HEK293T (cell line): ENCODE results near the gene LRRK1.

Source experiments
- CTCF ChIA-PET: fragments of 350-600 bp; formaldehyde crosslinking; extraction: SDS; loops from one replicate; lab custom pipeline; 2021; ENCODE audit warnings: antibody characterized with exemption, inconsistent platforms; lab: Yijun Ruan, JAX
- POLR2A ChIA-PET: fragments of 350-600 bp; formaldehyde crosslinking; extraction: SDS; loops from one replicate; lab custom pipeline; 2020; ENCODE audit warnings: antibody characterized with exemption, inconsistent platforms; lab: Yijun Ruan, JAX
- DNase-seq: peaks from one replicate; pipeline ENCODE4 v3.0.0; 2012; ENCODE audit warnings: mixed read lengths; ENCODE audit errors: extremely low spot score
- ARNT ChIP-seq: fragments of 450-650 bp; IDR thresholded peaks from 2 replicates; pipeline ENCODE4 v1.6.1; 2017; ENCODE audit warnings: mild to moderate bottlenecking
- BHLHE40 ChIP-seq: fragments of 450-650 bp; IDR thresholded peaks from 2 replicates; pipeline ENCODE4 v1.6.1; 2016; ENCODE audit warnings: mild to moderate bottlenecking, moderate library complexity, borderline replicate concordance
- CTBP1 ChIP-seq: fragments of 450-650 bp; IDR thresholded peaks from 2 replicates; pipeline ENCODE4 v1.6.1; 2016; ENCODE audit warnings: borderline replicate concordance
- ELF4 ChIP-seq: fragments of 450-650 bp; IDR thresholded peaks from 2 replicates; pipeline ENCODE4 v1.6.1; 2017; ENCODE audit warnings: antibody characterized with exemption
- FOXA1 ChIP-seq: fragments of 450-650 bp; IDR thresholded peaks from 2 replicates; pipeline ENCODE4 v1.6.1; 2016; ENCODE audit warnings: mild to moderate bottlenecking
- FOXK2 ChIP-seq: fragments of 450-650 bp; IDR thresholded peaks from 2 replicates; pipeline ENCODE4 v1.6.1; 2016; ENCODE audit warnings: mild to moderate bottlenecking
- FOXM1 ChIP-seq: fragments of 450-650 bp; IDR thresholded peaks from 2 replicates; pipeline ENCODE4 v1.6.1; 2017; ENCODE audit warnings: mild to moderate bottlenecking, borderline replicate concordance
- HDGF ChIP-seq: fragments of 450-650 bp; IDR thresholded peaks from 2 replicates; pipeline ENCODE4 v1.6.1; 2017; ENCODE audit warnings: antibody characterized with exemption, borderline replicate concordance
- L3MBTL2 ChIP-seq: fragments of 450-650 bp; conservative IDR thresholded peaks from 2 replicates; pipeline ENCODE4 v1.6.1; 2016; ENCODE audit warnings: mild to moderate bottlenecking
- LEF1 ChIP-seq: fragments of 450-650 bp; IDR thresholded peaks from 2 replicates; pipeline ENCODE4 v1.6.1; 2017; ENCODE audit warnings: mild to moderate bottlenecking, borderline replicate concordance
- NFRKB ChIP-seq: fragments of 450-650 bp; IDR thresholded peaks from 2 replicates; pipeline ENCODE4 v1.6.1; 2016; ENCODE audit warnings: mild to moderate bottlenecking, moderate library complexity
- SP1 ChIP-seq: fragments of 450-650 bp; IDR thresholded peaks from 2 replicates; pipeline ENCODE4 v1.6.1; 2017
- SUZ12 ChIP-seq: fragments of 450-650 bp; IDR thresholded peaks from 2 replicates; pipeline ENCODE4 v1.6.1; 2016; ENCODE audit warnings: mild to moderate bottlenecking
- TARDBP ChIP-seq: fragments of 450-650 bp; IDR thresholded peaks from 2 replicates; pipeline ENCODE4 v1.6.1; 2016
- ZNF384 ChIP-seq: fragments of 450-650 bp; IDR thresholded peaks from 2 replicates; pipeline ENCODE4 v1.6.1; 2016
- TF ChIP-seq, protein P1 (sequence below): fragments of 450-650 bp; IDR thresholded peaks from 2 replicates; pipeline ENCODE4 v1.6.1; 2016

The LRRK1 gene

DNA sequence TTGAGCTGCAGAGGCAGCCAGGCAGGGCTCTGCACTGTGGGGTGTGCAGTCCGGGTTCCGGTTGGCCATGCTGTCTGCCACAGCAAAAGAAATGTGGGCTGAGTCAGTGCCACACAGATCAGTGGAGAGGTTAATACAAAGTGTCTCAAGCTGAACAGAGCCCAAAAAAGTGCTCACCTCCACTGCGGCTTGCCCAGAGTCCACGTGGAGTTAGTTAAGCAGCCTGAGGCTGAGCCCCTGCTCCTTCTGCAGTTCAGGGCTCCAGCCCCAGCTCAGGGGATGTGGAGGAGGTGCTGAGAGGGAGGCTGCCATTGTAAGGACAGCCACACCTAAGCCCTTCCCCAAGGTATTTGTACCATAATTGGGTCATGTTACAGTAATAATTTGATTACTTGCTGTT, 85.3 kb downstream of the LRRK1 start:
- TF ChIP-seq FOXK2: no peak
- no peak for TF ChIP-seq ELF4
- TF ChIP-seq, protein P1, sequence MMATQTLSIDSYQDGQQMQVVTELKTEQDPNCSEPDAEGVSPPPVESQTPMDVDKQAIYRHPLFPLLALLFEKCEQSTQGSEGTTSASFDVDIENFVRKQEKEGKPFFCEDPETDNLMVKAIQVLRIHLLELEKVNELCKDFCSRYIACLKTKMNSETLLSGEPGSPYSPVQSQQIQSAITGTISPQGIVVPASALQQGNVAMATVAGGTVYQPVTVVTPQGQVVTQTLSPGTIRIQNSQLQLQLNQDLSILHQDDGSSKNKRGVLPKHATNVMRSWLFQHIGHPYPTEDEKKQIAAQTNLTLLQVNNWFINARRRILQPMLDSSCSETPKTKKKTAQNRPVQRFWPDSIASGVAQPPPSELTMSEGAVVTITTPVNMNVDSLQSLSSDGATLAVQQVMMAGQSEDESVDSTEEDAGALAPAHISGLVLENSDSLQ: no peak
- no peak for TF ChIP-seq FOXA1
- no peak for TF ChIP-seq BHLHE40
- TF ChIP-seq FOXM1: no peak
- POLR2A ChIA-PET: no interaction called here
- CTCF ChIA-PET: no interaction called here
- DNase-seq: no peak

DNA sequence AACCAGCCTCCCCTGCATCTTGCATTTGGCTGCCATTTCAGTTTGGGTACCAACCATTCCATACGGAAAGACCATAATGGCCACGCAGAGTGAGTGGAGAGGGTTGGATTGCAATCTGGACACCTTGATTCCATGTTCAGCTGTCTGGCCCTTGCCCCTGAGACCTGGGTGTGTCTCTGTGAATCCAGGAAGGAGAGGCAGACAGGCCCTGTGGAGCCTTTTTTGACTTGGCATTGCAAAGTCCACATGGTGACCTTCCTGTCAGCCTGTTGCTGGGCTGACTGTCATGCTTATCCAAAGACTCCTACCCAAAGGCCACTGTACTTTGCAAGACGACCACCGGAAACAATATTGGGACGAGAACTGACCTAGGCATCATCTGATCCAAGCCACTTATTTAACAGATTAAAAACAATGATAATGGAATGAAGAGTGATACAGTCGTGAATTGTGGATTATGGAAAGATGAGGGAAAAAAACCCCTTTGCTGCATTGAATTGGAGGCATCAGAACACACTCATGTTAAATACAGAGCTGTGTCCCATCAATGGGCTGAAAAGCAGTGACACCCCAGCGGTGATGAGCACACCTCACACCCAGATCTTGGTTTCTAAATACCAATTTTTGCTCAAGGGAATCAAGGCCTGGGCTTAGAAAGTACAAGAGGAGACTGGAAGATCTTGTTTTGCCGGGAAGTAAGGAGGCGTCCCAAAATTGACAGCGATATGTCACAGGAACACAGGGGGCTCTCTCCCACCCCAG, 86.0 kb downstream of the LRRK1 start:
- ChIA-PET CTCF (no interaction called here), POLR2A (no interaction called here)
- no peak for DNase-seq
- TF ChIP-seq ZNF384 (no peak), HDGF (no peak), FOXK2 (no peak), SUZ12 (no peak), NFRKB (no peak), ARNT (no peak), SP1 (no peak), FOXA1 (no peak), ELF4 (no peak), CTBP1 (no peak), L3MBTL2 (no peak), TARDBP (no peak), FOXM1 (no peak), BHLHE40 (no peak), LEF1 (no peak)
- TF ChIP-seq, protein P1: no peak

GRCh38 chr15:101006931-101007691, 88.0 kb downstream of the LRRK1 start:
- DNase-seq: peak; percentile 89
- POLR2A ChIA-PET: interaction anchor here (0.6 to 1.8 kb wide), 6 partner anchors 19 to 665 kb away, joined by 3 to 6 read pairs (median 4); partner anchors contain the start of genes ADAMTS17, ASB7 and LINS1
- CTCF ChIA-PET: interaction anchor here (0.6 to 3.3 kb wide), 18 partner anchors 10 to 1738 kb away, joined by 3 to 34 read pairs (median 4); no protein-coding TSS in a partner anchor
- TF ChIP-seq NFRKB (no peak), L3MBTL2 (peak; percentile 72), FOXM1 (no peak)
- TF ChIP-seq, protein P1: peak; percentile 57

DNA sequence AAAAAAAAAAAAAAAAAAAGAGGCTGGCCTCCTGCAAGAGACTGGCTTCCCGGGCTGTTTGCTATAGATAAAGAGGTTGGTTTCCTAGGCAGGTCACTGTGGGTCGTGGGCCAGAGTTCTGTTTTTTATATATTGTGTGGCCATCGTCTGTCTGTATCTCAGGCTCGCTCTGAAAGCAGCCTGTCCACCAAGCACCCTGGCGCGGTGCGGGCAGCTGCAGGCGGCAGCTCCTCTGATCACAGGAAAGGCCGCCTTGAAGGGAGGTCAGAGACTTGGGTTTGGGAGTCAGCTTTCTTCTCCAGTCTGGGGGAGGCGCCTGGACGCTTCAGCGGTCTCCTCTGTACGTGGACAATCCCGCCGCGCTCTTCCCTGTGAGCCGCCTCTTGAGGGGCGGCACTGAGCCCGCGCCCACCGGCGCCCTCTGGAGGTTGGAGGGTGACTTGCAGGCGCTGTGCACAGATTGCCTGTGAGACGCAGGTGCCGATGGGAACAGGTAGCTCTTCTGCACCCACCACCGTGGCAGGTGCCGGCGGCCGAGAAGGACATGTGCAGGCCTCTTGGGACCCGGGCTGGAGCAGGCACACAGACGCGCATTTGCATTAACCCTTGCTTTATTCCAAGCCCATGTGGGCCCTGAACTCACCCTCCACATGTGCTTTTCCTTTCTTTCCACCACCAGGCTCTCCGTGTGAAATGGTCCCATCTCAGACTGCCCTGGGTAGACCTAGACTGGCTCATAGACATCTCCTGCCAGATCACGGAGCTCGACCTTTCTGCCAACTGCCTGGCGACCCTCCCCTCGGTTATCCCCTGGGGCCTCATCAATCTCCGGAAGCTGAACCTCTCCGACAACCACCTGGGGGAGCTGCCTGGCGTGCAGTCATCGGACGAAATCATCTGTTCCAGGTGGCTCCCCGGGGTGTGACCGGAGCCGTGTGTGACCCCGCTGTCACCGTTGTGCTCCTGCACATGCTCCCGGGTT, 89.3 kb downstream of the LRRK1 start:
- peak; percentile 92 for DNase-seq
- TF ChIP-seq, protein P1: peak; percentile 68
- no peak for TF ChIP-seq TARDBP
- peak; percentile 85 for TF ChIP-seq ZNF384
- peak; percentile 72; the same call in 1 of the 2 replicates for TF ChIP-seq L3MBTL2
- TF ChIP-seq CTBP1: 0 out of 2 replicates have a peak, but pooled peaks have one; percentile 29
- ChIA-PET POLR2A (interaction anchor here (0.6 to 1.8 kb wide), 20 partner anchors 9 to 667 kb away, joined by 3 to 7 read pairs (median 4); partner anchors contain the start of genes ADAMTS17, ASB7, CHSY1 and LINS1), CTCF (interaction anchor here (0.5 to 3.3 kb wide), 55 partner anchors 8 to 658 kb away, joined by 3 to 34 read pairs (median 4); partner anchors contain the start of gene CHSY1)

DNA sequence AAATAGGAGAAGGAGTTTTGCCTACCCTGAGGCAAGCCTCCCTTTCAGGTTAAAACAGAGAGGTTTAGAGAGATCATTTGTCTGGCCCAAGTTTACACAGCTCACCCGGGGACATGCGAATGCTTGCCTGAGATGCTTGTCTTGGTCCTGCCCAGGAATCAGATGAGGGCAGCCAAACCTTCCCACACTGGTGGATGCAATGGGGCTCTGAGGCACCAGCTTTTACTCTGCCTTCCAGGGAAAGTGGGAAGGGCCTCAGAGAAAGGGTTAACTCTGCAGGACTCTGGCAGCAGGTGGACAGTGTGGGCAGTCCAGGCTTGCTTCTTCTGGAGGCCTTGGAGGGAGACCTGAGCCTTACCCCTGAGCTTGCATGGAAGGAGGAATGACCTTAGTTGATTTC, 90.0 kb downstream of the LRRK1 start:
- DNase-seq: no peak
- ChIA-PET POLR2A (interaction anchor here (0.8 to 1.6 kb wide), 7 partner anchors 10 to 252 kb away, joined by 3 to 7 read pairs (median 4); partner anchors contain the start of gene CHSY1), CTCF (interaction anchor here (0.8 to 3.3 kb wide), 25 partner anchors 7 to 384 kb away, joined by 3 to 34 read pairs (median 6); partner anchors contain the start of gene CHSY1)
- TF ChIP-seq ELF4: no peak
- no peak for TF ChIP-seq ARNT
- TF ChIP-seq, protein P1: no peak
- TF ChIP-seq LEF1: no peak
- TF ChIP-seq FOXA1: no peak
- TF ChIP-seq SP1: no peak
- TF ChIP-seq SUZ12: no peak
- no peak for TF ChIP-seq ZNF384
- no peak for TF ChIP-seq L3MBTL2
- TF ChIP-seq HDGF: no peak
- no peak for TF ChIP-seq NFRKB
- TF ChIP-seq FOXM1: no peak
- TF ChIP-seq BHLHE40: no peak
- TF ChIP-seq FOXK2: no peak
